AG09319 (cell line): ENCODE results near the gene FBXO30.

Experiments
- DNase-seq: peaks from one replicate; pipeline ENCODE4 v3.0.0-alpha.2; 2010; ENCODE audit warnings: low read depth; ENCODE audit errors: extremely low read depth
- CTCF ChIP-seq: IDR thresholded peaks from 2 replicates; pipeline ENCODE4 v1.5.1; 2011; ENCODE audit warnings: low read depth, mild to moderate bottlenecking, inconsistent platforms, low read length, moderate library complexity

FBXO30 gene

GRCh38 chr6:145809211-145809610 lies 5.4 kb downstream of the FBXO30 start:
- DNase-seq, result no peak
- TF ChIP-seq CTCF, result no peak

GRCh38 chr6:145808239-145808638 lies 6.4 kb downstream of the FBXO30 start:
- no peak for TF ChIP-seq CTCF
- DNase-seq, result no peak

GRCh38 chr6:145802141-145802540 lies 12.5 kb downstream of the FBXO30 start:
- TF ChIP-seq CTCF, result no peak
- no peak for DNase-seq

- no peak for DNase-seq
- no peak for TF ChIP-seq CTCF
These were observed 13.6 kb downstream of the FBXO30 start for GRCh38 chr6:145801021-145801420.

DNA sequence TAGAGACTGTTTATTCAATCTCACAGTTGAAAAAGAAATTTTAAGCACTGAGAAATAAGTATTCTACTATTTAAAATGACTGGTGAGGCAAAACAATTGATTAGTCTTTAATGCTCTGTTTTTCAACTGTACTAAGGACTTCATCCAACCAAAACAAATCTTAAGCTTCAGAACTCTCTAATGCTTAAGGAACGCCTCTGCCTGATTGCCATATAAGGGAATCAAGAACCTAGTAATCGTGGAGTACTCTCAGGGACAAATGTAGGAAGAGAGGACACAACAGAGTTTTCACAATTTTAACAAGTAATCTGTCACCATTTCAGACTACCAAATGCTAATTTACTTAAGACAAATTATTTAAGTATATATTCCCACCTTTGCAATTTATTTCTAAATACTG lies 16.1 kb downstream of the FBXO30 start:
- no peak for DNase-seq
- TF ChIP-seq CTCF, result no peak

DNA sequence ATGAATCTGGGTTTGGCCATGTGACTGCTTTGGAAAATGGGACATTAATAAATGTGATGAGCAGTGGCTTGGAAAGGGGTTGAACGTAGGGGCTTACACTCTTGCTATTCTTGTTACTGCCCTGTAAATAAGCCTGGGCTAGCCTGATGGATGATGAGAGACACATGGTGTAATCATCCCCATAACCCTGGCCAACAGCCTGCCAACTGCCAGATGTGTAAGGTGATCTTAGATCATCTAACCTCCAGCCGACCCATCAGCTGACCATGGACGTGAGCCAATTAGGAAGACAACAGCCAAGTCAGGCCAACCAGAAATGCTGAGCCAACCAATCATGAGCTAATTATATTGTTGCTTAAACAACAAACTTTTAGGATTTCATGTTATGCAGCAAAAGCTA lies 25.2 kb downstream of the FBXO30 start:
- DNase-seq, result no peak
- TF ChIP-seq CTCF, result no peak

GRCh38 chr6:145787688-145788087 lies 26.9 kb downstream of the FBXO30 start:
- DNase-seq, result no peak
- no peak for TF ChIP-seq CTCF

- no peak for TF ChIP-seq CTCF
- no peak for DNase-seq
These were observed 29.9 kb downstream of the FBXO30 start for GRCh38 chr6:145784683-145785082.
